Measurements from ENCODE around the gene PTOV1. TPM values are rescaled to one million over a fixed set of nuclear protein-coding genes. Genes with fewer than 3 reads are reported as not detected.

PTOV1 gene
- total RNA-seq, 4 donors from 2014 or later = 46.2 to 156 (median 82.0) TPM

GRCh38 chr19:49811328-49811727 lies 39.6 kb upstream of the PTOV1 start:
- DNase-seq = no peak
- no peak overlapping the region for H3K4me3 ChIP-seq
- TF ChIP-seq POLR2A (IDR thresholded peaks at IDR 0.05) (no peak), CTCF (IDR thresholded peaks at IDR 0.05) (no peak)
- no peak overlapping the region for H3K27ac ChIP-seq
- intact Hi-C loops (cut with DNase I; ENCODE audit: low total_unique reads) = no loop called here
- H3K36me3 ChIP-seq = no peaks in the 10 kb centered on the region
- no peaks in the 10 kb centered on the region for H3K9me3 ChIP-seq
- peaks cover 0 to 4% of the 10 kb centered on the region in 2 donors for H3K4me1 ChIP-seq
- no peaks in the 10 kb centered on the region for H3K27me3 ChIP-seq

- Histone ChIP-seq H3K9me3 (no peaks in the 10 kb centered on the region), H3K4me1 (peaks cover 0 to 4% of the 10 kb centered on the region in 2 donors), H3K27me3 (no peaks in the 10 kb centered on the region), H3K36me3 (no peaks in the 10 kb centered on the region), H3K27ac (peak overlapping the region; percentile 92 to 97), H3K4me3 (peak overlapping the region; percentile 65 to 70)
- no peak for TF ChIP-seq POLR2A (IDR thresholded peaks at IDR 0.05)
- no peak for TF ChIP-seq CTCF (IDR thresholded peaks at IDR 0.05)
- intact Hi-C loops (cut with DNase I; ENCODE audit: low total_unique reads) = no loop called here
- DNase-seq = no peak
Measured at GRCh38 chr19:49812452-49812996, 38.4 kb upstream of the PTOV1 start.

- H3K4me1 ChIP-seq = peaks cover 0 to 4% of the 10 kb centered on the region in 2 donors
Measured at GRCh38 chr19:49812997-49813861, 37.7 kb upstream of the PTOV1 start, which contains the start of gene FUZ. Gene FUZ, minus strand, starts transcription at chr19:49813292. Its CDS starts 186 bp downstream, at chr19:49813106.

GRCh38 chr19:49814010-49814409 lies 36.9 kb upstream of the PTOV1 start:
- Histone ChIP-seq H3K27me3 (no peaks in the 10 kb centered on the region), H3K27ac (peak overlapping the region; percentile 92 to 97), H3K36me3 (no peaks in the 10 kb centered on the region), H3K4me3 (peak overlapping the region; percentile 65 to 70), H3K9me3 (no peaks in the 10 kb centered on the region), H3K4me1 (peaks cover 0 to 10% of the 10 kb centered on the region in 2 donors)
- intact Hi-C loops (cut with DNase I; ENCODE audit: low total_unique reads) = no loop called here
- no peak for DNase-seq
- TF ChIP-seq CTCF (IDR thresholded peaks at IDR 0.05) = no peak

More at GRCh38 chr19:49812997-49813861, 37.7 kb upstream of the PTOV1 start, which contains the start of gene FUZ:
- peak within 1 kb of the TSS; percentile 65 to 70 for H3K4me3 ChIP-seq
- intact Hi-C loops (cut with DNase I; ENCODE audit: low total_unique reads) = no loop called here
- H3K36me3 ChIP-seq = no peaks in the 10 kb centered on the region
- peak within 1 kb of the TSS; percentile 92 to 97 for H3K27ac ChIP-seq
- peak; percentile 93 to 98 for DNase-seq
- H3K9me3 ChIP-seq = no peaks in the 10 kb centered on the region
- peak; percentile 38 to 65 (median 54) for TF ChIP-seq CTCF (IDR thresholded peaks at IDR 0.05)
- peak; percentile 6 to 37 for TF ChIP-seq POLR2A (IDR thresholded peaks at IDR 0.05)
- H3K27me3 ChIP-seq = no peaks in the 10 kb centered on the region

GRCh38 chr19:49816590-49816989 lies 34.4 kb upstream of the PTOV1 start:
- TF ChIP-seq POLR2A (IDR thresholded peaks at IDR 0.05) (no peak), CTCF (IDR thresholded peaks at IDR 0.05) (no peak)
- Histone ChIP-seq H3K36me3 (no peaks in the 10 kb centered on the region), H3K4me3 (peak overlapping the region; percentile 23 to 98), H3K27ac (peak overlapping the region; percentile 98 to 99), H3K4me1 (peaks cover 0 to 10% of the 10 kb centered on the region in 2 donors), H3K27me3 (no peaks in the 10 kb centered on the region), H3K9me3 (no peaks in the 10 kb centered on the region)
- intact Hi-C loops (cut with DNase I; ENCODE audit: low total_unique reads) = no loop called here
- DNase-seq = no peak
